GM19452 (cell line): ENCODE results near the gene REPS2.

ENCODE experiments used
- ATAC-seq: cut with Tn5 transposase; IDR thresholded peaks from one replicate; pipeline ENCODE4 v1.9.1; 2021; ENCODE audit not compliant: unreplicated experiment

REPS2 gene

GRCh38 chrX:16946361-16946964, at the start of gene REPS2:
TSS of gene REPS2 (plus strand) at chrX:16946658. CDS start at chrX:16946862, 204 bp downstream.
- peak; percentile 95 for ATAC-seq

DNA sequence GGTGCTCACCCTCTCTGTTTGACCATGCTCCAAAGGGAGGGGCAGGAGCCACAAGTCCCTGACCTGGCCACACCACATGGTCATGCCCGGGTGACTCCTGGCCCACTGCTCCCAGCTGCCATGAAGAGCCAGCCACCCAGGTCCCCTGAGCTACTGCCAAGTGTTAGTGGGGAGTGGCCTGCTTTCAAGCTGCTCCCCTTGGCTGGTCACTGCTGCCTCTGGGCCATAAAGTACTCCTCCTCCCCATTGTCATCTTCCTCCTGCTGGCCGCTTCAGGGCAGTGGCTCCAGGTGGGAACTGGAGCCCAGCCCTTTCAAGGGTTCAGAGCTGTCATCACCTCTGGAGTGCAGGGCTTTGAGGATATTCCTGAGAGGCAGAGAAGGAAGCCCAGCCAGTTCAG, 49.0 kb upstream of the REPS2 start:
- ATAC-seq = no peak

GRCh38 chrX:16903274-16904022, 43.0 kb upstream of the REPS2 start:
- ATAC-seq = peak; percentile 72

- no peak for ATAC-seq
These were observed 36.1 kb upstream of the REPS2 start for GRCh38 chrX:16910376-16910775.

DNA sequence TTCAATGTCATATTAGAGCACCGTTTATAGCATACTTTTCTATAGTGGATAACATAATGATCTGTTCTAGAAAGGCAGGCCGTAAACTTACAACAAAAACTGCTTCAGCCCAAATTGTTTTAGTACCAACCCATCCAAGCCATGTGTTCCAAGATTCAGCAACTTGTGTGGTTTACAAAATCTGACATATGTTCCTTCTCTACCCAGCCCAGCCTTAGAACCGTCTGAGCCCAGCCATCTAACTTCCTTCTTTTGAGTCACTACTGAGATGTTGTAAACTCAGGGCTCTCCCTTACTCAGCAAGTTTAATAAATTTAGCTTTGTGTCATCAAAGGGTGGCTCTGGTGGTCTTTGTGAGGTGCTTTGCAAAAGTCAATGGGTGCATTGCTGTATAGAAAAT, 32.4 kb upstream of the REPS2 start:
- no peak for ATAC-seq

DNA sequence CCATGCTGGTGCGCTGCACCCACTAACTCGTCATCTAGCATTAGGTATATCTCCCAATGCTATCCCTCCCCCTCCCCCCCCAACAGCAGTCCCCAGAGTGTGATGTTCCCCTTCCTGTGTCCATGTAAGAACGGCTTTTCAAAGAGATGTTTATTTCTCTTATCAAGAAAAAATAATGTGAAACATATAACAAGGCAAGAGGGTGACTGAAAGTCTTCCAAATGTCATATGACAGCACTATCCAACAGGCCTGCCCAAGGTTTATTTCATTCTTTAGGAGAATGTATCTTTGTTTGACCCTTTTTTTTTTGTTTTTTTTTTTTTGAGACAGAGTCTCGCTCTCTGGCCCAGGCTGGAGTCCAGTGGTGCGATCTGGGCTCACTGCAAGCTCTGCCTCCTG, 29.9 kb upstream of the REPS2 start:
- no peak for ATAC-seq

GRCh38 chrX:16917120-16917519, 29.3 kb upstream of the REPS2 start:
- no peak for ATAC-seq

DNA sequence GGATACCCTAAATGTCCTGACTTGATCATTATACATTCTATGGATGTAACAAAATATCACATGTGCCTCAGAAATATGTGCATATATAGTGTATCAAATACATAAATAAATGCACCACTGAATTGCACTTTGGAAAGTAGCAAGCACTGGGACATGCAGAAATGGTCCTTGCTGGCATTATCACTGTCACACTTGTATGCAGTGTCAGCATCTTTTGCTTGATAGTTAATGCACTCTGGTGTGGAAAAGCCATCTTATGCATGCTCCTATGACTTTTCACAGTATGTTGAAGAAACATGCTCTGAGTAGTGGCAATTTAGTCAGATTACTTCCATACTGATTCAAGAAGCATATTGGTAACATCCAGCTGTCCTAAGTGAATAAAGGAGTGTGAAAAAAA, 27.5 kb upstream of the REPS2 start:
- ATAC-seq = no peak

DNA sequence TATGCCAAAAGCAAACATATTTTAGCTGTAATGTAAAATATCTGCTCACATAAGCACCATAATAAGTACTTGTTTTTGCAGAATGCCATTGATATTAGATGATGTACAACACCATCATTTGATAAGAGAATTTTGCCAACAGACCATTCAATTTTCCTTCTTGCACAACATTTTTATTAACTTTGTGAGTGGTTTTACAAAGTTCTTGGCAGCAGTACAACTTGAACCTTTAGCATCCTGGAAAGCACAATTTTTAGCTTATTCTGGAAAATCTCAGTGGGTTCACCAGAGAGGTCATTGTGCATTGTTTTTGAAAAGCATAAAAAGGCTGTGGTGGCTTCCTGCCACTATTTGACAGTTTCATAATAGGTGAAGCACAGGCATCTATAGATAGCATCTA, 26.4 kb upstream of the REPS2 start:
- ATAC-seq = no peak

DNA sequence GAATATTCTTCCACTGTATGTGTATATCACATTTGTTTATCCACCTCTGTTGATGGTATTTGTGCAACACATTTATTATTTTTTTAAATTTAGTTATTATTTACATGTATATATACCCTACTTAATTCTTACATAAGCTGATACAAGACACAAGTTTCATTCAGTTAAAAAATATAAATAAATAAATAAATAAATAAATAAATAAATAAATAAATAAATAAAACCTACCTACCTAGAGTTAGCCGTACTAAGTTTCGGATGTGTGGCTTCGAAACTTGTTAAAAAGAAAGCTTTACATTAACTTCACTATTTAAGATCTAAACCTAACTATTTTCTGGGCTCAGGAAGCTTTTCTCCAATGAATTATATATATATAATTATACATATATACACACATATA, 23.3 kb upstream of the REPS2 start:
- ATAC-seq = no peak

DNA sequence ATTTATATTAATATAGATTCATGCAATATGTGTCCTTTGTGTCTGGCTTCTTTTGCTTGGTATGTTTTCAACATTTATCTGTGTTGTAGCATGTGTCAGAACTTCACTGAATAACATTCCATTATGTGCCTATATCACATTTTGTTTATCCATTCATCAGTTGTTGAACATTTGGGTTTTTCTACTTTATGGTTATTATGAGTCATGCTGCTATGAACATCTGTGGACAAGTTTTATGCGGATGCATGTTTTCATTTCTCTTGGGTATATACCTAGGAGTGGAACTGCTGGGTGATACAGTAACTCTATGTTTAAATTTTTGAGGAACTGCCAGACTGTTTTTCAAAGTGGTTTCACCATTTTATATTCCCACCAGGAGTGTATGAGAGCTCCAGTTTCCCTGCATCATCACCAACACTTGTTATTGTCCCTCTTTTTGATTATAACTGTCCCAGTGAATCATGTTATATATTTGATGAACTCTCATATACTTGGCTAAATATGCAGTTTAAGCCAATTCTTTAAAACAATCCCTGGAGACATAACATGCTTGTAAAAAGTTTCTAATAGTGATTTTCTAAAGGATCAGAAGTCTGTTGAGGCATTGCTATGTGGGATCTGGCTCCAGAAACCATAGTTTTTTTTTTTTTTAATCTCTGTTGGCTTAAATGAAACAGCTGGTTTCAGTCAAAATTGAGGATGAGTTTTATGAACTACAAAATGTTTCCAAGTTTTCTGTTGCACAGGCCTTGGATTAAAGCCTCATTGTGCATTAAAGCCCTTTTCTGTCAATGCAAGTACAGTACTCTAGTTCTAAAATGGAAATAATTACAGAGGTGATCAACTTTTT, 21.6 kb upstream of the REPS2 start:
- ATAC-seq = no peak

DNA sequence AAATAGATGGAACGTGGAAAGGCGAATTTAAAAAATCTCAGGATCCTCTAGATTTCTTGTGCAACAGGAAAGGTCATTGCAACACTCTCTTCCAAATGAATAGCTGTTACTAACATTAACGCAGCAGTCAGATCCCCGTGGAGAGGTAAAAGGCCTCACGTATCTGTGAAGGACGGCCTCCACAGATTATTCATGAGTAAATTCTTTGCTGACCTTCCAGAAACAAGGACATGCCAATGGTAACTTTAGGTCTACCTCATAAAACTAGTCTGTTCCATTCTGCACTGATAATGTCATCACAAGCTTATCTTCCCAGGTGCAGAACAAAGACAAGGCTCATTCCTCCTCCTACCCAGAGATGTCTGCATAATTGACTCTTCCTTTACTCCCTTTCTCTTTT, 16.1 kb upstream of the REPS2 start:
- no peak for ATAC-seq

GRCh38 chrX:16931371-16931770, 15.1 kb upstream of the REPS2 start:
- ATAC-seq = no peak

GRCh38 chrX:16931855-16932575, 14.4 kb upstream of the REPS2 start:
- ATAC-seq = no peak

DNA sequence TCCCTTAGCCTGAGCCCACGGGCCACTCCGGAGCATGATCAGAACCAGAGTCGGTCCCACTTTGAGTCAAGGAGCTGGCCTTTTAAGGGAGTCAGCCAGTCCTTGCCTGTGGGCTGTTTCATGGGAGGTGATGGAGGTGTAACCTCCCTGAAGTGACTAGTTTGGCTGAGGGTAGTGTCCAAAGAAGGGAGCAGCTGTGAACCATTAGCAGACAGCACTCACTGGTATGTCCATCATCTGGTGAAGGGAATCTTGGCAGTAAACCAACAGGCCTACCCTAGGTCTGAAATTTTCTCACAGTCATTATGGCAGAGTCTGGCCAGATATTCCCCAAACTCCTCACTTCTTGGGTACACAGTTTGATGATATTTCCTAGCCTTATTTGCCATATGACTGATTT, 12.3 kb upstream of the REPS2 start:
- ATAC-seq = no peak

DNA sequence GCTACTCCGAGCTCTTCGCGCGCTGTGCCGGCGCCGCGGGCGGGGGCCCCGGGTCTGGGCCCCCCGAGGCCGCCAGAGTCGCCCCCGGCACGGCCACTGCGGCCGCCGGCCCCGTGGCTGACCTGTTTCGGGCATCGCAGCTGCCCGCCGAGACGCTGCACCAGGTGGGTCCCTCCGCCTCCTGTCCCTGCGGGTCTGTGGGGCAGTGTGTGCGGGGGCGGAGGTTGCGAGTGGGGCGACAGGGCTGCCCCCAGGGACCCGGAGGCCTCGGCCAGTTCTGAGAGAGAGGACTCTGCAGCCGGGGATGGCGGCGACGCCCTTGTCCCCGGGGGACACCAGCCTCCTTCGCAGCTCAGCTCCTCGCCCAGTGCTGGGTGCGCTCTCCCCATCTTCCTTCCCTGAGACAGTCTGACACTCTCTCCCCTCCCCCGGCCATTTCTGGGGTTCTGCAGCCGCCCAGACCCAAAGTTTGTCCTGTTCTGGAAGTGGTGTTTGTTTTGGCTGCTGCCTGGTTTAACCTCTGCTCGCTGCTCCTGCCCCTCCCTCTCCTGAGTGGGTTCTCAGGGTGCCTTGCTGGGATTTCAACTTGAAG, 609 bp downstream of the REPS2 start:
- ATAC-seq = peak; percentile 15

DNA sequence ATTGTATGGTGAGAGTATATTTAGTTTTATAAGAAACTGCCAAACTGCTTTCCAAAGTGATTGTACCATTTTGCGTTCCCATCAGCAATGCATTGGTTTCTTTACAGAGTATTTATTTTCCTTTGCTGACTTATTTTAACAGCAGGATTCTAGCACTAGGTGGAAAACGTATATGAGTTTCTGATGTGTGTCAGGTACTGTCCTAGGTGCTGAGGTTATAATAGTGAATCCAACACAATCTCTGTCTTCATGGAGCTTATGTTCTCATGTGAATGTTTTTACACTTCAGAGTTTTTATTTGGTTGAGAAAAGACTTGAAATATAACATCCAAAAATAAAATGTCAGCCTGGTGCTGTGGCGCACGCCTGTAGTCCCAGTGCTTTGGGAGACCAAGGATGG, 4.0 kb downstream of the REPS2 start:
- ATAC-seq = no peak

GRCh38 chrX:16953606-16954211, 7.3 kb downstream of the REPS2 start:
- no peak for ATAC-seq

GRCh38 chrX:16957751-16958150, 11.3 kb downstream of the REPS2 start:
- ATAC-seq = no peak

GRCh38 chrX:16958356-16958755, 11.9 kb downstream of the REPS2 start:
- ATAC-seq = no peak
